Endothelial cell of umbilical vein (primary cell): ENCODE data around the gene APBA3. TPM values are rescaled to one million over a fixed set of nuclear protein-coding genes. Genes with fewer than 3 reads are reported as not detected.

Experiments
- BruUV-seq: library from RNA; stranded (reverse); fragments of 400-500 nt; replicated peaks from 2 replicates; lab custom pipeline; 2021; lab: Mats Ljungman, UMichigan
- CTCF ChIA-PET: fragments of 300-600, 350-600 bp; sonication (Branson Sonifier 250); formaldehyde crosslinking; loops from one replicate; lab custom pipeline; 2021; ENCODE audit warnings: antibody characterized with exemption, inconsistent platforms; lab: Charles Lee
- POLR2A ChIA-PET: fragments of 300-600, 350-600 bp; sonication (Branson Sonifier 250); formaldehyde crosslinking; loops from one replicate; lab custom pipeline; 2021; ENCODE audit warnings: antibody characterized with exemption, inconsistent platforms; lab: Charles Lee
- DNase-seq: peaks from one replicate; pipeline ENCODE4 v3.0.0-alpha.2; 2011; ENCODE audit warnings: low read depth, low spot score
- FAIRE-seq: peaks from 2 replicates; lab custom pipeline; 2011; peaks lifted over from hg19 to GRCh38; lab: Jason Lieb, UNC
- H2AFZ ChIP-seq: 2 replicates; pipeline ENCODE4 v1.6.0; 2012; ENCODE audit warnings: low read depth, low read length, control low read depth, inconsistent platforms
- H3K27ac ChIP-seq: 2 replicates; pipeline ENCODE4 v1.5.1; 2011; ENCODE audit warnings: low read depth, mild to moderate bottlenecking, control low read depth, low read length, moderate library complexity; ENCODE audit not compliant: insufficient read depth
- H3K27me3 ChIP-seq, 2 experiments: 2 replicates each; pipeline versions ENCODE4 v1.6.0 to v1.6.1; 2011; ENCODE audit warnings: low read length in 2 of 2, mixed read lengths in 1 of 2; ENCODE audit not compliant: control insufficient read depth in 2 of 2, insufficient read depth in 2 of 2
- H3K36me3 ChIP-seq, 2 experiments: 2 replicates in 1 of 2; 3 replicates in 1 of 2; pipeline ENCODE4 v1.5.1; 2011; ENCODE audit warnings: low read length in 2 of 2, mild to moderate bottlenecking in 1 of 2, moderate library complexity in 1 of 2; ENCODE audit not compliant: control insufficient read depth in 2 of 2, insufficient read depth in 2 of 2; ENCODE audit errors: extremely low read depth in 1 of 2
- H3K4me1 ChIP-seq: 3 replicates; pipeline ENCODE4 v1.5.1; 2011; ENCODE audit warnings: mild to moderate bottlenecking, low read length; ENCODE audit not compliant: control insufficient read depth, insufficient read depth; ENCODE audit errors: extremely low read depth
- H3K4me2 ChIP-seq: 2 replicates; pipeline ENCODE4 v1.6.1; 2011; ENCODE audit warnings: low read length, control low read depth, mixed read lengths; ENCODE audit not compliant: insufficient read depth
- H3K4me3 ChIP-seq, 3 experiments: fragments of 200-600 bp in 1 of 3; sonication (generic), shearing (Covaris generic) in 1 of 3; replicated peaks in 1 of 3; 2 replicates each; pipeline ENCODE4 v1.5.1; 2011 to 2016; ENCODE audit warnings: control low read depth in 3 of 3, low read length in 3 of 3, mild to moderate bottlenecking in 2 of 3, inconsistent platforms in 1 of 3, low read depth in 1 of 3, moderate library complexity in 1 of 3; ENCODE audit not compliant: insufficient read depth in 1 of 3
- H3K79me2 ChIP-seq: 2 replicates; pipeline ENCODE4 v1.6.0; 2012; ENCODE audit warnings: low read length, inconsistent platforms; ENCODE audit not compliant: control insufficient read depth, insufficient read depth
- H3K9ac ChIP-seq: replicated peaks from 2 replicates; pipeline ENCODE3; 2011; ENCODE audit warnings: low read length, control low read depth; ENCODE audit not compliant: insufficient read depth; ENCODE audit errors: extremely low read depth
- H3K9me1 ChIP-seq: replicated peaks from 3 replicates; pipeline ENCODE4 v1.6.0; 2011; ENCODE audit warnings: mild to moderate bottlenecking, low read length; ENCODE audit not compliant: control insufficient read depth, insufficient read depth; ENCODE audit errors: extremely low read depth
- H3K9me3 ChIP-seq: replicated peaks from 2 replicates; pipeline ENCODE4 v1.5.1; 2012; ENCODE audit warnings: low read length, inconsistent platforms; ENCODE audit not compliant: control insufficient read depth, insufficient read depth
- H4K20me1 ChIP-seq: replicated peaks from 2 replicates; pipeline ENCODE3; 2011; ENCODE audit warnings: mild to moderate bottlenecking, low read length; ENCODE audit not compliant: control insufficient read depth, insufficient read depth; ENCODE audit errors: extremely low read depth
- CTCF ChIP-seq, 2 donors: IDR thresholded peaks; 1 replicate in 1 of 2; 2 replicates in 1 of 2; pipeline ENCODE4 v1.5.1; 2011; ENCODE audit warnings: low read length in 2 of 2, mild to moderate bottlenecking in 2 of 2, moderate library complexity in 2 of 2, control low read depth in 1 of 2, inconsistent platforms in 1 of 2, low read depth in 1 of 2; ENCODE audit not compliant: insufficient read depth in 1 of 2; ENCODE audit errors: extremely low read depth in 1 of 2
- EZH2 ChIP-seq: IDR thresholded peaks from 2 replicates; pipeline ENCODE4 v1.6.1; 2012; ENCODE audit warnings: borderline replicate concordance, low read depth, mild to moderate bottlenecking, moderate library complexity, low read length, inconsistent platforms; ENCODE audit not compliant: severe bottlenecking
- JUN ChIP-seq: IDR thresholded peaks from 2 replicates; pipeline ENCODE4 v1.6.1; 2011; ENCODE audit warnings: borderline replicate concordance, low read depth; ENCODE audit not compliant: insufficient read length, insufficient read depth
- MAX ChIP-seq: IDR thresholded peaks from 2 replicates; pipeline ENCODE4 v1.6.1; 2011; ENCODE audit not compliant: insufficient read depth, insufficient read length
- MYC ChIP-seq: IDR thresholded peaks from one replicate; pipeline ENCODE4 v1.6.1; 2011; ENCODE audit warnings: mild to moderate bottlenecking, low read depth, low read length
- dilution Hi-C: fragments of 300-500 bp; cut with MboI; formaldehyde crosslinking; loops from one replicate; pipeline ENCODE4 v1.15.0; 2019; ENCODE audit warnings: low sequenced_read_pairs; ENCODE audit not compliant: extremely low pct_ligation_motif_present
- intact Hi-C: fragments of 100-400 bp; cut with micrococcal nuclease; formaldehyde crosslinking; loops from one replicate; pipeline ENCODE4 v1.10.0; 2022
- polyA plus RNA-seq, 4 experiments: library from polyadenylated mRNA; depleted of rRNA in 3 of 4; stranded (reverse) in 3 of 4; unstranded in 1 of 4; fragments of >200 nt; gene quantifications; 2 replicates each; pipeline versions ENCODE4 v1.2.1 to v1.2.3, GENCODE V29; 2011 to 2012; ENCODE audit warnings: missing spikeins in 1 of 4
- total RNA-seq: library from RNA; stranded (reverse); gene quantifications from 2 replicates; pipeline ENCODE4 v1.2.3, GENCODE V29; 2021

The APBA3 gene
- total and polyA plus RNA-seq, 2 donors (not counting 3 experiments of a cell fraction or from before 2014, with no cell fraction given): 23.4 to 25.1 TPM

DNA sequence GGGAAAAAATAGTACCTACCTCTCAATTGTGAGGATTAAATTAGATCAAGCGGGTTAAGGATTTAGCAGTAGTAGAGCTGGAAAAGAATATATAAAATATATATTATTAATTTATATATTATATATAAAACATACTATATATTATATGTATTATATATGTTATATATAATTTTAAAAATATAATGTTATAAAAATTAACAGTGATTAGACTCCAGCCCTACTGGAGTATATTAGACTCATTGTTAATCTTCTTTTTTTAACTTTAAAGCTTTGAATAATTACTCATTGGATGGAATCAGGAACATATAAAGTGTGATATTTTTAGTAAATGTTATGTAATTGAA, 610 bp upstream of the APBA3 start:
- no peak for DNase-seq
- Histone ChIP-seq H3K4me2 (peak overlapping the region; percentile 63), H3K4me3 (peak overlapping the region in 1 of 3 experiments; percentile 73), H3K9me3 (no peaks in the 10 kb centered on the region), H3K4me1 (peaks cover 11% of the 10 kb centered on the region), H3K36me3 (peaks cover 0 to 11% of the 10 kb centered on the region in 2 experiments), H3K27me3 (no peaks in the 10 kb centered on the region), H3K9ac (peak overlapping the region; percentile 95), H4K20me1 (no peaks in the 10 kb centered on the region), H3K9me1 (no peaks in the 10 kb centered on the region), H3K79me2 (peaks cover 23% of the 10 kb centered on the region), H3K27ac (peak overlapping the region; percentile 92), H2AFZ (peak overlapping the region; percentile 99)
- POLR2A ChIA-PET: interaction anchor here (0.6 to 1.3 kb wide), 2 partner anchors 65 to 223 kb away, joined by 3 read pairs; partner anchors contain the start of gene EEF2
- CTCF ChIA-PET: interaction anchor here (0.7 to 3.6 kb wide), 3 partner anchors 9 to 226 kb away, joined by 3 to 19 read pairs (median 3); no protein-coding TSS in a partner anchor
- no TSS peak for BruUV-seq
- TF ChIP-seq JUN: no peak
- no peak for TF ChIP-seq MYC
- no peak for TF ChIP-seq CTCF (IDR thresholded peaks at IDR 0.05; ENCODE audit: extremely low read depth in 1 of 2, insufficient read depth in 1 of 2, low read depth in 1 of 2, low read length in 2 of 2)
- TF ChIP-seq MAX: no peak
- no peak for TF ChIP-seq EZH2
- no peak for FAIRE-seq
- dilution Hi-C loops: no loop called here
- intact Hi-C loops: loop anchor here (2.0 kb wide), 1 partner anchor 207 kb away; no protein-coding TSS in a partner anchor
